T-cell (primary cell): ENCODE measurements around the gene SDK1. TPM values are rescaled to one million over a fixed set of nuclear protein-coding genes. Genes with fewer than 3 reads are reported as not detected.

Experiments
- ATAC-seq, 4 experiments: fragments of 200-7000 bp in 3 of 4; fragments of 150-1000 bp in 1 of 4; cut with Tn5 transposase; replicated peaks in 1 of 4; 1 replicate in 3 of 4; 2 replicates in 1 of 4; pipeline ENCODE4 v1.10.0; 2021; ENCODE audit warnings: moderate library complexity in 3 of 4, mild to moderate bottlenecking in 2 of 4, moderate number of reproducible peaks in 1 of 4
- CTCF ChIA-PET, 2 donors: fragments of 300-600 bp; sonication (Branson Sonifier 250); formaldehyde crosslinking; loops; one replicate each; lab custom pipeline; 2022; ENCODE audit warnings: antibody characterized with exemption in 2 of 2; lab: Charles Lee
- POLR2A ChIA-PET, 2 donors: fragments of 300-600 bp; sonication (Branson Sonifier 250); formaldehyde crosslinking; loops; one replicate each; lab custom pipeline; 2022; ENCODE audit warnings: antibody characterized with exemption in 2 of 2; lab: Charles Lee
- DNase-seq, 35 experiments: peaks; one replicate each; pipeline versions ENCODE4 v3.0.0 to v3.0.0-alpha.2; 2013 to 2023
- H3K27ac ChIP-seq: one replicate; pipeline ENCODE4 v1.5.1; 2013; ENCODE audit warnings: low read length
- H3K27me3 ChIP-seq, 2 experiments: replicated peaks in 1 of 2; 1 replicate in 1 of 2; 2 replicates in 1 of 2; pipeline versions ENCODE4 v1.6.1 to v1.7.0; 2013; ENCODE audit warnings: low read length in 1 of 2, mixed read lengths in 1 of 2; ENCODE audit not compliant: control insufficient read depth in 2 of 2, insufficient read depth in 2 of 2; ENCODE audit errors: extremely low read depth in 1 of 2
- H3K36me3 ChIP-seq, 2 donors: 1 replicate in 1 of 2; 2 replicates in 1 of 2; pipeline versions ENCODE4 v1.6.1 to v1.7.0; 2013; ENCODE audit warnings: low read length in 1 of 2; ENCODE audit not compliant: control insufficient read depth in 2 of 2, insufficient read depth in 1 of 2; ENCODE audit errors: extremely low read depth in 1 of 2
- H3K4me1 ChIP-seq, 2 experiments: 1 replicate in 1 of 2; 2 replicates in 1 of 2; pipeline versions ENCODE4 v1.6.1 to v1.7.0; 2013; ENCODE audit warnings: low read length in 2 of 2, mixed read lengths in 1 of 2; ENCODE audit not compliant: insufficient read depth in 2 of 2, control insufficient read depth in 1 of 2; ENCODE audit errors: extremely low read depth in 1 of 2
- H3K4me3 ChIP-seq, 2 donors: 1 replicate in 1 of 2; 2 replicates in 1 of 2; pipeline versions ENCODE4 v1.5.1 to v1.7.0; 2013; ENCODE audit warnings: mild to moderate bottlenecking in 2 of 2, low read length in 1 of 2, moderate library complexity in 1 of 2; ENCODE audit not compliant: control insufficient read depth in 1 of 2; ENCODE audit errors: extremely low read depth in 1 of 2
- H3K9me3 ChIP-seq: 2 replicates; pipeline ENCODE4 v1.7.0; 2013
- H3K27ac Mint-ChIP-seq, 2 donors: one replicate each; pipeline ENCODE4 v1.8.0; 2020 to 2021; ENCODE audit warnings: mild to moderate bottlenecking in 2 of 2, mixed read lengths in 2 of 2
- H3K27me3 Mint-ChIP-seq, 2 donors: one replicate each; pipeline ENCODE4 v1.8.0; 2021 to 2022; ENCODE audit warnings: mixed read lengths in 2 of 2
- H3K36me3 Mint-ChIP-seq: one replicate; pipeline ENCODE4 v1.8.0; 2021; ENCODE audit warnings: mixed read lengths
- H3K4me1 Mint-ChIP-seq, 3 donors: one replicate each; pipeline ENCODE4 v1.8.0; 2020 to 2022; ENCODE audit warnings: mixed read lengths in 3 of 3, mild to moderate bottlenecking in 1 of 3
- H3K4me3 Mint-ChIP-seq, 3 donors: one replicate each; pipeline ENCODE4 v1.8.0; 2020 to 2022; ENCODE audit warnings: mild to moderate bottlenecking in 3 of 3, mixed read lengths in 3 of 3, moderate library complexity in 3 of 3
- H3K9me3 Mint-ChIP-seq, 3 donors: one replicate each; pipeline ENCODE4 v1.8.0; 2020 to 2022; ENCODE audit warnings: mixed read lengths in 3 of 3
- WGBS: methylation state at CpG from one replicate; pipeline ENCODE4 v1.1.5; 2013; ENCODE audit warnings: missing lambda C conversion rate; ENCODE audit not compliant: insufficient coverage; 5-methylcytosine and 5-hydroxymethylcytosine counted together
- total RNA-seq, 35 experiments: library from RNA in 6 of 35; stranded (reverse) in 6 of 35; fragments of 120-200 nt in 1 of 35; gene quantifications; one replicate each; pipeline versions ENCODE4 v1.2.1 to v1.2.4 and lab custom pipeline; 2013 to 2026

SDK1 gene
- total RNA-seq, 5 donors from 2014 or later (not counting 1 experiment from before 2014, with no cell fraction given): 0.47 to 1.7 (median 0.63) TPM

- H3K36me3 Mint-ChIP-seq: no peaks in the 10 kb centered on the region
- DNase-seq (no peak), ATAC-seq (no peak)
- H3K27me3 ChIP-seq: peaks cover 0 to 3% of the 10 kb centered on the region in 2 experiments
- no peak overlapping the region for H3K4me3 ChIP-seq
- H3K9me3 ChIP-seq: peaks cover 14% of the 10 kb centered on the region
- no peaks in the 10 kb centered on the region for H3K36me3 ChIP-seq
- peaks cover 3 to 8% of the 10 kb centered on the region in 2 donors for H3K27me3 Mint-ChIP-seq
- H3K4me1 Mint-ChIP-seq: no peaks in the 10 kb centered on the region
- POLR2A ChIA-PET: no interaction called here
- CTCF ChIA-PET: no interaction called here
- H3K27ac Mint-ChIP-seq: no peak overlapping the region
- WGBS: 88% methylated on average over 1 of the region's 2 CpGs
- H3K4me3 Mint-ChIP-seq: no peak overlapping the region
- no peak overlapping the region for H3K27ac ChIP-seq
- H3K4me1 ChIP-seq: no peaks in the 10 kb centered on the region
- peaks cover 10 to 22% (median 21%) of the 10 kb centered on the region in 3 donors for H3K9me3 Mint-ChIP-seq
Observed at GRCh38 chr7:3446786-3447185, 145.7 kb downstream of the SDK1 start.

- POLR2A ChIA-PET: no interaction called here
- Mint-ChIP-seq H3K27ac (no peak overlapping the region), H3K36me3 (no peaks in the 10 kb centered on the region), H3K9me3 (peaks cover 3 to 12% (median 4%) of the 10 kb centered on the region in 3 donors), H3K4me3 (no peak overlapping the region), H3K27me3 (peaks cover 0 to 10% of the 10 kb centered on the region in 2 donors), H3K4me1 (no peaks in the 10 kb centered on the region)
- Histone ChIP-seq H3K27ac (no peak overlapping the region), H3K27me3 (peaks cover 0 to 3% of the 10 kb centered on the region in 2 experiments), H3K4me1 (no peaks in the 10 kb centered on the region), H3K4me3 (no peak overlapping the region), H3K36me3 (no peaks in the 10 kb centered on the region), H3K9me3 (peaks cover under 1% of the 10 kb centered on the region)
- ATAC-seq (no peak), DNase-seq (no peak)
- CTCF ChIA-PET: no interaction called here
- WGBS: no CpG with 5 or more reads among the region's 4 CpGs
Observed at GRCh38 chr7:3451701-3452100, 150.6 kb downstream of the SDK1 start.

- Histone ChIP-seq H3K4me3 (no peak overlapping the region), H3K4me1 (no peaks in the 10 kb centered on the region), H3K36me3 (no peaks in the 10 kb centered on the region), H3K27ac (no peak overlapping the region), H3K27me3 (peaks cover 0 to 6% of the 10 kb centered on the region in 2 experiments), H3K9me3 (no peaks in the 10 kb centered on the region)
- Mint-ChIP-seq H3K9me3 (peaks cover 0 to 8% (median 0%) of the 10 kb centered on the region in 3 donors), H3K4me3 (no peak overlapping the region), H3K36me3 (no peaks in the 10 kb centered on the region), H3K4me1 (no peaks in the 10 kb centered on the region), H3K27me3 (peaks cover 0 to 10% of the 10 kb centered on the region in 2 donors), H3K27ac (no peak overlapping the region)
- CTCF ChIA-PET: no interaction called here
- POLR2A ChIA-PET: no interaction called here
- 71% methylated on average over 2 of the region's 3 CpGs for WGBS
- ATAC-seq: no peak
- no peak for DNase-seq
Observed at GRCh38 chr7:3453398-3453797, 152.3 kb downstream of the SDK1 start.

- H3K4me1 ChIP-seq: peaks cover 4 to 14% of the 10 kb centered on the region in 2 experiments
- no peaks in the 10 kb centered on the region for H3K36me3 Mint-ChIP-seq
- ChIA-PET POLR2A (no interaction called here), CTCF (no interaction called here)
- DNase-seq (no peak), ATAC-seq (no peak)
- peaks cover 0 to 5% of the 10 kb centered on the region in 2 donors for H3K27me3 Mint-ChIP-seq
- peaks cover 0 to 8% (median 0%) of the 10 kb centered on the region in 3 donors for H3K9me3 Mint-ChIP-seq
- H3K27me3 ChIP-seq: peaks cover 0 to 6% of the 10 kb centered on the region in 2 experiments
- no peak overlapping the region for H3K27ac ChIP-seq
- H3K36me3 ChIP-seq: no peaks in the 10 kb centered on the region
- H3K27ac Mint-ChIP-seq: no peak overlapping the region
- no peak overlapping the region for H3K4me3 Mint-ChIP-seq
- H3K9me3 ChIP-seq: no peaks in the 10 kb centered on the region
- H3K4me1 Mint-ChIP-seq: peaks cover 9 to 12% (median 11%) of the 10 kb centered on the region in 3 donors
- H3K4me3 ChIP-seq: no peak overlapping the region
- WGBS: no CpG with 5 or more reads among the region's 1 CpG
Observed at GRCh38 chr7:3455806-3456595, 154.9 kb downstream of the SDK1 start.

- Mint-ChIP-seq H3K36me3 (no peaks in the 10 kb centered on the region), H3K4me1 (peaks cover 32 to 39% (median 38%) of the 10 kb centered on the region in 3 donors), H3K4me3 (no peak overlapping the region), H3K27me3 (no peaks in the 10 kb centered on the region), H3K9me3 (peaks cover 0 to 8% (median 0%) of the 10 kb centered on the region in 3 donors), H3K27ac (no peak overlapping the region)
- no CpG with 5 or more reads among the region's 2 CpGs for WGBS
- Histone ChIP-seq H3K36me3 (no peaks in the 10 kb centered on the region), H3K27ac (no peak overlapping the region), H3K4me1 (peaks cover 24 to 40% of the 10 kb centered on the region in 2 experiments), H3K9me3 (no peaks in the 10 kb centered on the region), H3K4me3 (no peak overlapping the region), H3K27me3 (peaks cover 0 to 4% of the 10 kb centered on the region in 2 experiments)
- POLR2A ChIA-PET: no interaction called here
- CTCF ChIA-PET: no interaction called here
- ATAC-seq (no peak), DNase-seq (no peak)
Observed at GRCh38 chr7:3459111-3459510, 158.1 kb downstream of the SDK1 start.

GRCh38 chr7:3461923-3462322 is 160.9 kb downstream of the SDK1 start:
- Histone ChIP-seq H3K27ac (peak overlapping the region; percentile 40), H3K4me1 (peaks cover 34 to 45% of the 10 kb centered on the region in 2 experiments), H3K4me3 (no peak overlapping the region), H3K27me3 (peaks cover 0 to 1% of the 10 kb centered on the region in 2 experiments), H3K9me3 (no peaks in the 10 kb centered on the region), H3K36me3 (no peaks in the 10 kb centered on the region)
- Mint-ChIP-seq H3K4me3 (peak overlapping the region; percentile 31 to 63 (median 44)), H3K27me3 (no peaks in the 10 kb centered on the region), H3K9me3 (no peaks in the 10 kb centered on the region), H3K27ac (peak overlapping the region; percentile 77 to 89), H3K36me3 (no peaks in the 10 kb centered on the region), H3K4me1 (peaks cover 40 to 54% (median 47%) of the 10 kb centered on the region in 3 donors)
- WGBS: 6% methylated on average over 7 of the region's 8 CpGs
- POLR2A ChIA-PET: interaction anchor here in 1 of 2 donors (0.6 kb wide), 1 partner anchor 1180 kb away, joined by 3 read pairs; no protein-coding TSS in a partner anchor
- peak; percentile 95 to 100 (median 98) for ATAC-seq
- CTCF ChIA-PET: no interaction called here
- peak; percentile 26 to 87 (median 65) for DNase-seq
